SK-N-SH (cell line): ENCODE results near the gene ALX3. TPM values are rescaled to one million over a fixed set of nuclear protein-coding genes. Genes with fewer than 3 reads are reported as not detected.

Experiments used
- CTCF ChIA-PET: fragments of 300-600, 350-600 bp; formaldehyde crosslinking; extraction: SDS; loops from one replicate; lab custom pipeline; 2021; lab: Yijun Ruan, JAX
- POLR2A ChIA-PET: fragments of 350-600 bp; sonication (Branson Sonifier 250); formaldehyde crosslinking; extraction: SDS; loops from one replicate; lab custom pipeline; 2020; ENCODE audit warnings: antibody characterized with exemption, inconsistent platforms; lab: Yijun Ruan, JAX
- DNase-seq: peaks from one replicate; pipeline ENCODE4 v3.0.0; 2012
- H2AFZ ChIP-seq: fragments of 200-600 bp; sonication (generic); 2 replicates; pipeline ENCODE4 v1.8.1; 2016; ENCODE audit warnings: antibody characterized with exemption, mild to moderate bottlenecking, low read depth
- H3F3A ChIP-seq: fragments of 200-600 bp; sonication (generic); replicated peaks from 2 replicates; pipeline ENCODE3; 2016; ENCODE audit warnings: antibody characterized with exemption, mild to moderate bottlenecking; ENCODE audit not compliant: insufficient read depth
- H3K27ac ChIP-seq, 2 experiments: fragments of 200-500 bp in 1 of 2; fragments of 200-600 bp in 1 of 2; sonication (Bioruptor generic) in 1 of 2; sonication (generic), shearing (Covaris generic) in 1 of 2; 2 replicates each; pipeline versions ENCODE4 v1.5.1 to v1.6.1; 2014 to 2016; ENCODE audit warnings: low read depth in 2 of 2, inconsistent platforms in 1 of 2, low read length in 1 of 2, mild to moderate bottlenecking in 1 of 2, mixed read lengths in 1 of 2
- H3K27me3 ChIP-seq: fragments of 200-600 bp; sonication (generic), shearing (Covaris generic); 2 replicates; pipeline ENCODE4 v1.6.1; 2016; ENCODE audit warnings: mixed run types; ENCODE audit not compliant: insufficient read depth
- H3K36me3 ChIP-seq, 2 experiments: fragments of 200-500 bp in 1 of 2; fragments of 200-600 bp in 1 of 2; sonication (Bioruptor generic) in 1 of 2; sonication (generic) in 1 of 2; replicated peaks in 1 of 2; 2 replicates each; pipeline versions ENCODE3 to v1.5.1; 2014 to 2016; ENCODE audit warnings: low read length in 1 of 2, mild to moderate bottlenecking in 1 of 2; ENCODE audit not compliant: insufficient read depth in 2 of 2, control insufficient read depth in 1 of 2
- H3K4me1 ChIP-seq, 2 experiments: fragments of 200-500 bp in 1 of 2; fragments of 200-600 bp in 1 of 2; sonication (Bioruptor generic) in 1 of 2; sonication (generic), shearing (Covaris generic) in 1 of 2; 2 replicates each; pipeline versions ENCODE4 v1.5.1 to v1.6.1; 2014 to 2016; ENCODE audit warnings: low read depth in 1 of 2, low read length in 1 of 2, mixed run types in 1 of 2; ENCODE audit not compliant: insufficient read depth in 2 of 2, control insufficient read depth in 1 of 2
- H3K4me2 ChIP-seq: fragments of 200-600 bp; sonication (generic), shearing (Covaris generic); 2 replicates; pipeline ENCODE4 v1.6.1; 2017; ENCODE audit warnings: mixed run types
- H3K4me3 ChIP-seq, 2 experiments: fragments of 200-500 bp in 1 of 2; fragments of 200-600 bp in 1 of 2; sonication (Bioruptor generic) in 1 of 2; sonication (generic), shearing (Covaris generic) in 1 of 2; 2 replicates each; pipeline versions ENCODE4 v1.5.1 to v1.8.1; 2014 to 2016; ENCODE audit warnings: low read depth in 2 of 2, inconsistent platforms in 1 of 2, low read length in 1 of 2, mild to moderate bottlenecking in 1 of 2, mixed read lengths in 1 of 2, moderate library complexity in 1 of 2
- H3K79me2 ChIP-seq: fragments of 200-600 bp; sonication (generic); 2 replicates; pipeline ENCODE4 v1.8.1; 2017; ENCODE audit warnings: mild to moderate bottlenecking; ENCODE audit not compliant: insufficient read depth
- H3K9ac ChIP-seq: fragments of 200-600 bp; sonication (generic); 2 replicates; pipeline ENCODE4 v1.6.1; 2017; ENCODE audit warnings: mixed run types
- H3K9me2 ChIP-seq: fragments of 200-600 bp; sonication (generic); 2 replicates; pipeline ENCODE4 v1.6.1; 2017; ENCODE audit warnings: mixed run types
- H3K9me3 ChIP-seq: fragments of 200-600 bp; sonication (generic); 2 replicates; pipeline ENCODE4 v1.6.1; 2017; ENCODE audit warnings: mixed run types, mild to moderate bottlenecking, moderate library complexity
- H4K20me1 ChIP-seq: fragments of 200-600 bp; sonication (generic); 2 replicates; pipeline ENCODE4 v1.6.1; 2017; ENCODE audit warnings: mild to moderate bottlenecking, mixed run types; ENCODE audit not compliant: insufficient read depth
- EP300 ChIP-seq, 2 experiments: IDR thresholded peaks; 2 replicates each; pipeline versions ENCODE4 v1.4.0 to v1.6.1; 2012; ENCODE audit warnings: borderline replicate concordance in 1 of 2, low read depth in 1 of 2, low read length in 1 of 2
- GATA2 ChIP-seq: sonication (generic); formaldehyde crosslinking; IDR thresholded peaks from 2 replicates; pipeline ENCODE4 v1.5.0; 2020; ENCODE audit warnings: mild to moderate bottlenecking, missing genetic modification reagents
- MXI1 ChIP-seq: IDR thresholded peaks from 2 replicates; pipeline ENCODE4 v1.6.1; 2012; ENCODE audit warnings: mild to moderate bottlenecking, low read depth, low read length, improper control_type of control experiment
- NFIC ChIP-seq: IDR thresholded peaks from 2 replicates; pipeline ENCODE4 v1.4.0; 2012; ENCODE audit warnings: borderline replicate concordance
- POLR2AphosphoS5 ChIP-seq: IDR thresholded peaks from 2 replicates; pipeline ENCODE4 v1.6.1; 2012; ENCODE audit warnings: low read depth, low read length
- RXRA ChIP-seq: IDR thresholded peaks from 2 replicates; pipeline ENCODE4 v1.4.0; 2012; ENCODE audit warnings: low read depth, mild to moderate bottlenecking, borderline replicate concordance
- SIN3A ChIP-seq: IDR thresholded peaks from 2 replicates; pipeline ENCODE4 v1.6.1; 2012; ENCODE audit warnings: low read depth, mild to moderate bottlenecking, low read length, moderate library complexity, borderline replicate concordance
- WGBS: methylation state at CpG from one replicate; pipeline ENCODE4 v1.1.6; 2017; ENCODE audit warnings: low lambda C conversion rate; 5-methylcytosine and 5-hydroxymethylcytosine counted together
- polyA plus RNA-seq, 3 experiments: library from polyadenylated mRNA; depleted of rRNA; stranded (reverse); fragments of >200 nt; gene quantifications; 2 replicates each; pipeline ENCODE4 v1.2.3, GENCODE V29; 2012
- TF ChIP-seq, protein P1 (sequence below): fragments of 150-350 bp; IDR thresholded peaks from 2 replicates; pipeline ENCODE4 v1.6.1; 2017; ENCODE audit warnings: antibody characterized with exemption, low read length, low read depth, borderline replicate concordance

ALX3 gene
- polyA plus RNA-seq, 1 of the 3 experiments (the other 2 are of a cell fraction): not detected

DNA sequence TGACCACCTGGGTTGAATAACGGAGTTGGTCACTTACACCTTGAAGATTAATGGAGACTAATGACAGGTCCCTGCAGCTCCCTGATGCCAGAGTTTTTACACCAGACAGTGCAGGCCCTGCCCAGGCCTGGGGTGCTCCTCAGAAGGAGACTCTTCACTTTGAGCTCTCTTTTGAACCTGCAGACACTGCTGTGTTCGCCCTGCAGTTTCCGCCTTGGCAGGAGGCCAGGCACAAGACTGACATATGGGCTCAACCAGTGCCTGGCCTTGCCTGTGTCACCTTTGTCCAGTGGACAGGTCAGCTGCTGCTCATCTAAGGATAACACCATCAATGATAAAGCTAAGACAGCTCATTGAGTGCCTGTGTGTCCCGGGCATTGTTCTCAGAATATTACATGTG lies 30.8 kb downstream of the ALX3 start:
- Histone ChIP-seq H3K4me3 (no peak overlapping the region), H3K79me2 (peaks cover 32% of the 10 kb centered on the region), H2AFZ (no peak overlapping the region), H3K4me1 (peaks cover 4 to 9% of the 10 kb centered on the region in 2 experiments; a peak in 2 of 4 replicates), H3F3A (no peaks in the 10 kb centered on the region), H3K9ac (no peak overlapping the region), H4K20me1 (peaks cover 15% of the 10 kb centered on the region; the same call in 1 of the 2 replicates), H3K27ac (no peak overlapping the region), H3K36me3 (peaks cover 53 to 69% of the 10 kb centered on the region in 2 experiments), H3K4me2 (no peak overlapping the region), H3K9me3 (no peaks in the 10 kb centered on the region), H3K27me3 (no peaks in the 10 kb centered on the region), H3K9me2 (no peaks in the 10 kb centered on the region)
- CTCF ChIA-PET: interaction anchor here (0.8 to 42.0 kb wide), 6 partner anchors 10 to 157 kb away, joined by 3 to 1768 read pairs (median 8); partner anchors contain the start of gene UBL4B
- POLR2A ChIA-PET: interaction anchor here (0.8 kb wide), 1 partner anchor 10 kb away, joined by 4 read pairs; no protein-coding TSS in a partner anchor
- DNase-seq: no peak
- TF ChIP-seq SIN3A: no peak
- TF ChIP-seq MXI1: no peak
- no peak for TF ChIP-seq GATA2 (CRISPR knock-in tag)
- TF ChIP-seq NFIC: no peak
- no peak for TF ChIP-seq EP300 (IDR thresholded peaks at IDR 0.05; ENCODE audit: borderline replicate concordance in 1 of 2, low read depth in 1 of 2, low read length in 1 of 2)
- TF ChIP-seq RXRA: no peak
- TF ChIP-seq, protein P1, sequence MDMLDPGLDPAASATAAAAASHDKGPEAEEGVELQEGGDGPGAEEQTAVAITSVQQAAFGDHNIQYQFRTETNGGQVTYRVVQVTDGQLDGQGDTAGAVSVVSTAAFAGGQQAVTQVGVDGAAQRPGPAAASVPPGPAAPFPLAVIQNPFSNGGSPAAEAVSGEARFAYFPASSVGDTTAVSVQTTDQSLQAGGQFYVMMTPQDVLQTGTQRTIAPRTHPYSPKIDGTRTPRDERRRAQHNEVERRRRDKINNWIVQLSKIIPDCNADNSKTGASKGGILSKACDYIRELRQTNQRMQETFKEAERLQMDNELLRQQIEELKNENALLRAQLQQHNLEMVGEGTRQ: no peak
- TF ChIP-seq POLR2AphosphoS5: no peak
- WGBS: 96% methylated on average over 4 of the region's 4 CpGs

DNA sequence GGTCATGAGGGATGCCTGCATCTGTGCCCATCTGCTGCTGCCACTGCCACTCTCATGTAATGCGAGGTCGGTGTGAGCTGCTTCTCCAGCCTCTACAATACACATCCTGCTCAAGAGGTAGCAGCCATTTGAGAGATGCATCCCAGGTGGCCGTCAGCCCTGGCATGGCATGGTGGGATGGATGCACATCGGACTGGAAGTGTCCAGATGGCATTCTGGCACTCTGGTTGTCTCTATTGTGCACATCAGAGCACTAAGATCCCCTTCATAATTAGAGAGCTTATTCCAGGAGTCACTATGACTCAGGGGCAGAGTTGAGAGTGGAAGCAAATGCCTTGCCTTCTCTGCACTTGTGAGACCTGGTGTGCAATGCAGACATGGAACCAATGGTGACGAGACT lies 32.2 kb downstream of the ALX3 start:
- Histone ChIP-seq H2AFZ (no peak overlapping the region), H4K20me1 (peaks cover 15% of the 10 kb centered on the region; the same call in 1 of the 2 replicates), H3K9me3 (no peaks in the 10 kb centered on the region), H3K4me3 (no peak overlapping the region), H3K4me2 (no peak overlapping the region), H3K9ac (no peak overlapping the region), H3K4me1 (peaks cover 4 to 9% of the 10 kb centered on the region in 2 experiments; a peak in 2 of 4 replicates), H3F3A (no peaks in the 10 kb centered on the region), H3K27me3 (no peaks in the 10 kb centered on the region), H3K27ac (no peak overlapping the region), H3K79me2 (peaks cover 33% of the 10 kb centered on the region), H3K36me3 (peaks cover 42 to 55% of the 10 kb centered on the region in 2 experiments), H3K9me2 (no peaks in the 10 kb centered on the region)
- POLR2A ChIA-PET: interaction anchor here (0.7 to 0.9 kb wide), 2 partner anchors 53 to 288 kb away, joined by 3 to 6 read pairs; no protein-coding TSS in a partner anchor
- 100% methylated on average over 4 of the region's 5 CpGs for WGBS
- CTCF ChIA-PET: interaction anchor here (0.9 to 42.0 kb wide), 5 partner anchors 9 to 94 kb away, joined by 3 to 1768 read pairs (median 4); partner anchors contain the start of gene UBL4B
- no peak for TF ChIP-seq RXRA
- DNase-seq: no peak
